ENCODE measurements around the gene TMEM181.

- TF ChIP-seq CTCF (conservative IDR thresholded peaks at IDR 0.05; ENCODE audit: low read depth, low read length) (no peak), EZH2 (IDR thresholded peaks at IDR 0.05; ENCODE audit: borderline replicate concordance, low read depth, low read length, poor library complexity, severe bottlenecking) (no peak)
Observed at GRCh38 chr6:158680481-158680880, 120.6 kb downstream of the TMEM181 start.
